Thoracic aorta (tissue), 2 donors: ENCODE measurements around the gene HPGDS. TPM values are rescaled to one million over a fixed set of nuclear protein-coding genes. Genes with fewer than 3 reads are reported as not detected.

ENCODE experiments used
- ATAC-seq: fragments of 150-250 bp; one replicate; pipeline ENCODE4 v1.8.0; 2017; ENCODE audit warnings: low read depth; ENCODE audit not compliant: insufficient number of reproducible peaks, low FRiP score
- DNase-seq: peaks from one replicate; pipeline ENCODE4 v3.0.0-alpha.2; 2020; ENCODE audit warnings: low spot score
- H3K27ac ChIP-seq, 2 donors: fragments of 200-600 bp; sonication (generic); 1 replicate in 1 of 2; 2 replicates in 1 of 2; pipeline ENCODE4 v1.5.1; 2016; ENCODE audit warnings: mild to moderate bottlenecking in 2 of 2, moderate library complexity in 2 of 2
- H3K27me3 ChIP-seq: fragments of 200-600 bp; sonication (generic); replicated peaks from 2 replicates; pipeline ENCODE4 v1.6.0; 2016; ENCODE audit warnings: mild to moderate bottlenecking; ENCODE audit not compliant: insufficient read depth
- H3K36me3 ChIP-seq: fragments of 200-600 bp; sonication (generic); one replicate; pipeline ENCODE4 v1.5.1; 2016
- H3K4me1 ChIP-seq, 2 donors: fragments of 200-600 bp; sonication (generic); 1 replicate in 1 of 2; 2 replicates in 1 of 2; pipeline versions ENCODE4 v1.5.1 to v1.6.0; 2016; ENCODE audit warnings: low read depth in 2 of 2, mild to moderate bottlenecking in 1 of 2; ENCODE audit not compliant: control insufficient read depth in 1 of 2
- H3K4me3 ChIP-seq: fragments of 200-600 bp; sonication (generic); 2 replicates; pipeline ENCODE4 v1.5.1; 2016; ENCODE audit warnings: mild to moderate bottlenecking
- H3K9me3 ChIP-seq: fragments of 200-600 bp; sonication (generic); 2 replicates; pipeline ENCODE4 v1.5.1; 2016
- CTCF ChIP-seq: fragments of 200-600 bp; sonication (generic); IDR thresholded peaks from one replicate; pipeline ENCODE4 v1.5.1; 2019; ENCODE audit warnings: antibody characterized with exemption
- total RNA-seq, 2 donors: library from RNA; depleted of rRNA; stranded (reverse); fragments of >200 nt; gene quantifications; one replicate each; pipeline versions ENCODE4 v1.1.0 to v1.2.3, GENCODE V29; 2016

HPGDS gene
- total RNA-seq, 2 donors from 2014 or later: 2.8 to 16.7 TPM

GRCh38 chr4:94365304-94365703 is 22.7 kb upstream of the HPGDS start:
- Histone ChIP-seq H3K36me3 (no peaks in the 10 kb centered on the region), H3K4me1 (no peaks in the 10 kb centered on the region), H3K4me3 (no peak overlapping the region), H3K27ac (no peak overlapping the region), H3K27me3 (no peaks in the 10 kb centered on the region), H3K9me3 (no peaks in the 10 kb centered on the region)
- no peak for TF ChIP-seq CTCF
- DNase-seq (no peak), ATAC-seq (no peak)

GRCh38 chr4:94364527-94364926 is 21.9 kb upstream of the HPGDS start:
- Histone ChIP-seq H3K4me3 (no peak overlapping the region), H3K27me3 (no peaks in the 10 kb centered on the region), H3K36me3 (no peaks in the 10 kb centered on the region), H3K27ac (no peak overlapping the region), H3K9me3 (no peaks in the 10 kb centered on the region), H3K4me1 (no peaks in the 10 kb centered on the region)
- ATAC-seq: no peak
- no peak for DNase-seq
- no peak for TF ChIP-seq CTCF

- Histone ChIP-seq H3K27ac (no peak overlapping the region), H3K4me3 (no peak overlapping the region), H3K36me3 (no peaks in the 10 kb centered on the region), H3K9me3 (no peaks in the 10 kb centered on the region), H3K4me1 (no peaks in the 10 kb centered on the region), H3K27me3 (no peaks in the 10 kb centered on the region)
- ATAC-seq (no peak), DNase-seq (no peak)
- TF ChIP-seq CTCF: no peak
Observed at GRCh38 chr4:94363136-94363655, 20.6 kb upstream of the HPGDS start.

GRCh38 chr4:94359838-94360237 is 17.2 kb upstream of the HPGDS start:
- Histone ChIP-seq H3K9me3 (no peaks in the 10 kb centered on the region), H3K4me1 (no peaks in the 10 kb centered on the region), H3K27ac (no peak overlapping the region), H3K27me3 (no peaks in the 10 kb centered on the region), H3K4me3 (no peak overlapping the region), H3K36me3 (no peaks in the 10 kb centered on the region)
- ATAC-seq (no peak), DNase-seq (no peak)
- TF ChIP-seq CTCF: no peak

DNA sequence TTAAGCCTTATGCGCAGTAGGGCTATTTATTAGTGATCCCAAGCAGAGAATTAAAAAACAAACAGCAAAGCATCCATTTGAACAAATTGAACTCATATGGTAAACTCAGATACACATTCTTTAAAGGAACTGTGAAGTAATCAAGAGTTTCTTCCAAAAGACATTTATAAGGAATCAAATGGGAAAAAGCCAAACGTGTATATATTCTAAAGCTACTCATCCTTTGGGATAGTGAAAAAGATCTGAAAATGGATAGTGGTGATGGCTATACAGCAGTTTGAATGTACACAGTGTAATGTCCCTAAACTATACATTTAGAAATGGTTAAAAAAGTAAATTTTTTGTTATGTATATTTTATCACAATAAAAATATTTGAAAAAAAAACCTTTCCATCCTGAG is 16.6 kb upstream of the HPGDS start:
- no peaks in the 10 kb centered on the region for H3K36me3 ChIP-seq
- ATAC-seq (no peak), DNase-seq (no peak)
- no peaks in the 10 kb centered on the region for H3K4me1 ChIP-seq
- no peak overlapping the region for H3K4me3 ChIP-seq
- no peak overlapping the region for H3K27ac ChIP-seq
- no peaks in the 10 kb centered on the region for H3K27me3 ChIP-seq
- no peaks in the 10 kb centered on the region for H3K9me3 ChIP-seq
- TF ChIP-seq CTCF: no peak
